H9 (cell line): ENCODE measurements around the gene LIAS. TPM values are rescaled to one million over a fixed set of nuclear protein-coding genes. Genes with fewer than 3 reads are reported as not detected.

ENCODE experiments used
- DNase-seq: peaks from one replicate; pipeline ENCODE4 v3.0.0-alpha.2; 2017
- H2AFZ ChIP-seq: one replicate; pipeline ENCODE4 v1.6.1; 2013; ENCODE audit warnings: mild to moderate bottlenecking, low read length, control low read depth, moderate library complexity
- H2AK5ac ChIP-seq: 2 replicates; pipeline ENCODE4 v1.6.1; 2013; ENCODE audit warnings: low read length, control low read depth, mixed read lengths; ENCODE audit not compliant: insufficient read length
- H2BK120ac ChIP-seq: one replicate; pipeline ENCODE4 v1.6.1; 2013; ENCODE audit warnings: low read depth, mild to moderate bottlenecking, low read length, control low read depth, inconsistent platforms; ENCODE audit not compliant: poor library complexity, severe bottlenecking
- H2BK12ac ChIP-seq: 2 replicates; pipeline ENCODE4 v1.6.1; 2013; ENCODE audit warnings: low read length, control low read depth, mixed read lengths, low read depth; ENCODE audit not compliant: insufficient read length
- H2BK15ac ChIP-seq: 2 replicates; pipeline ENCODE4 v1.6.1; 2013; ENCODE audit warnings: low read depth, low read length, control low read depth
- H2BK20ac ChIP-seq: one replicate; pipeline ENCODE4 v1.6.1; 2013; ENCODE audit warnings: low read depth, mild to moderate bottlenecking, low read length, control low read depth, inconsistent platforms; ENCODE audit not compliant: poor library complexity, severe bottlenecking
- H2BK5ac ChIP-seq: 2 replicates; pipeline ENCODE4 v1.6.1; 2013; ENCODE audit warnings: low read length, control low read depth, mixed read lengths; ENCODE audit not compliant: insufficient read length
- H3K14ac ChIP-seq: 2 replicates; pipeline ENCODE4 v1.6.1; 2013; ENCODE audit warnings: low read length, control low read depth; ENCODE audit not compliant: insufficient read depth
- H3K18ac ChIP-seq: 2 replicates; pipeline ENCODE4 v1.6.1; 2013; ENCODE audit warnings: low read depth, mild to moderate bottlenecking, mixed read lengths, low read length, control low read depth; ENCODE audit not compliant: insufficient read length
- H3K23ac ChIP-seq: 2 replicates; pipeline ENCODE4 v1.6.1; 2013; ENCODE audit warnings: low read length, control low read depth, mixed read lengths, low read depth; ENCODE audit not compliant: insufficient read length
- H3K23me2 ChIP-seq: 2 replicates; pipeline ENCODE4 v1.6.1; 2013; ENCODE audit warnings: low read depth, mild to moderate bottlenecking, mixed read lengths, low read length, control low read depth; ENCODE audit not compliant: insufficient read length, poor library complexity, severe bottlenecking
- H3K27ac ChIP-seq: 2 replicates; pipeline ENCODE4 v1.5.1; 2013; ENCODE audit warnings: low read length, control low read depth, mixed read lengths, low read depth; ENCODE audit not compliant: insufficient read length
- H3K27me3 ChIP-seq: 2 replicates; pipeline ENCODE4 v1.6.1; 2013; ENCODE audit warnings: low read length, control low read depth, inconsistent platforms; ENCODE audit not compliant: insufficient read depth
- H3K4ac ChIP-seq: 2 replicates; pipeline ENCODE4 v1.6.1; 2013; ENCODE audit warnings: low read depth, mild to moderate bottlenecking, control low read depth, inconsistent platforms, low read length, moderate library complexity
- H3K4me1 ChIP-seq: 2 replicates; pipeline ENCODE4 v1.6.1; 2013; ENCODE audit warnings: low read length, control low read depth, inconsistent platforms; ENCODE audit not compliant: insufficient read depth
- H3K4me2 ChIP-seq: 2 replicates; pipeline ENCODE4 v1.6.1; 2013; ENCODE audit warnings: low read length, control low read depth, mixed read lengths; ENCODE audit not compliant: insufficient read length, insufficient read depth
- H3K56ac ChIP-seq: 2 replicates; pipeline ENCODE4 v1.6.1; 2013; ENCODE audit warnings: low read depth, mild to moderate bottlenecking, mixed read lengths, low read length, control low read depth; ENCODE audit not compliant: insufficient read length
- H3K79me1 ChIP-seq: 2 replicates; pipeline ENCODE4 v1.6.1; 2013; ENCODE audit warnings: low read depth, mild to moderate bottlenecking, moderate library complexity, low read length, control low read depth, inconsistent platforms; ENCODE audit not compliant: insufficient read depth, poor library complexity, severe bottlenecking
- H3K79me2 ChIP-seq: 2 replicates; pipeline ENCODE4 v1.6.1; 2013; ENCODE audit warnings: low read length, control low read depth, inconsistent platforms; ENCODE audit not compliant: insufficient read depth
- H3K9ac ChIP-seq: 2 replicates; pipeline ENCODE4 v1.6.1; 2013; ENCODE audit warnings: low read length, control low read depth, mixed read lengths; ENCODE audit not compliant: insufficient read length; ENCODE audit errors: extremely low read depth
- H3K9me3 ChIP-seq: one replicate; pipeline ENCODE4 v1.6.1; 2013; ENCODE audit warnings: low read depth, low read length, inconsistent platforms; ENCODE audit not compliant: control insufficient read depth
- H3T11ph ChIP-seq: one replicate; pipeline ENCODE4 v1.6.1; 2013; ENCODE audit warnings: mild to moderate bottlenecking, low read length, control low read depth, inconsistent platforms
- H4K20me1 ChIP-seq: one replicate; pipeline ENCODE4 v1.6.1; 2013; ENCODE audit not compliant: control insufficient read depth, insufficient read length, insufficient read depth
- H4K5ac ChIP-seq: 2 replicates; pipeline ENCODE4 v1.6.1; 2013; ENCODE audit warnings: low read depth, mild to moderate bottlenecking, mixed read lengths, low read length, control low read depth; ENCODE audit not compliant: insufficient read length
- H4K8ac ChIP-seq: replicated peaks from 2 replicates; pipeline ENCODE4 v1.6.1; 2013; ENCODE audit warnings: low read length, control low read depth, mixed read lengths, low read depth; ENCODE audit not compliant: insufficient read length
- H4K91ac ChIP-seq: 2 replicates; pipeline ENCODE4 v1.6.1; 2013; ENCODE audit warnings: low read depth, mild to moderate bottlenecking, moderate library complexity, mixed read lengths, low read length, control low read depth; ENCODE audit not compliant: insufficient read length
- H3K27ac Mint-ChIP-seq, 3 experiments: 2 replicates in 2 of 3; 3 replicates in 1 of 3; pipeline ENCODE4 v1.8.0; 2020 to 2021; ENCODE audit warnings: mixed read lengths in 3 of 3, mild to moderate bottlenecking in 1 of 3, moderate library complexity in 1 of 3
- H3K27me3 Mint-ChIP-seq: 2 replicates; pipeline ENCODE4 v1.8.0; 2021; ENCODE audit warnings: low read depth, mild to moderate bottlenecking, moderate library complexity, mixed read lengths
- H3K36me3 Mint-ChIP-seq, 3 experiments: 2 replicates in 2 of 3; 3 replicates in 1 of 3; pipeline ENCODE4 v1.8.0; 2020 to 2021; ENCODE audit warnings: low read depth in 3 of 3, mixed read lengths in 3 of 3; ENCODE audit not compliant: insufficient read depth in 1 of 3
- H3K4me1 Mint-ChIP-seq, 2 experiments: 2 replicates each; pipeline ENCODE4 v1.8.0; 2020; ENCODE audit warnings: mixed read lengths in 2 of 2
- H3K4me3 Mint-ChIP-seq, 2 experiments: 2 replicates in 1 of 2; 3 replicates in 1 of 2; pipeline ENCODE4 v1.8.0; 2020 to 2021; ENCODE audit warnings: mild to moderate bottlenecking in 2 of 2, mixed read lengths in 2 of 2, moderate library complexity in 1 of 2
- H3K9me3 Mint-ChIP-seq, 2 experiments: 2 replicates in 1 of 2; 3 replicates in 1 of 2; pipeline ENCODE4 v1.8.0; 2020; ENCODE audit warnings: mild to moderate bottlenecking in 2 of 2, mixed read lengths in 2 of 2, moderate library complexity in 1 of 2
- CTCF ChIP-seq: fragments of 200-600 bp; sonication (generic); conservative IDR thresholded peaks from 3 replicates; pipeline ENCODE4 v1.8.0; 2021; ENCODE audit warnings: antibody characterized with exemption, mild to moderate bottlenecking
- WGBS: extraction: QIAGEN DNeasy Blood & Tissue Kit; methylation state at CpG from one replicate; pipeline ENCODE4 v1.1.7; 2013; ENCODE audit warnings: missing lambda C conversion rate, low lambda C conversion rate, mixed read lengths; ENCODE audit not compliant: insufficient read length; ENCODE audit errors: extremely low coverage; 5-methylcytosine and 5-hydroxymethylcytosine counted together
- total RNA-seq: library from RNA; stranded (reverse); gene quantifications from 2 replicates; pipeline ENCODE4 v1.2.1, GENCODE V29; 2021

Gene LIAS
- total RNA-seq, 1 experiment from 2014 or later = 18.5 TPM

- no peak overlapping the region for H2BK5ac ChIP-seq
- no peak overlapping the region for H2BK120ac ChIP-seq
- no peak overlapping the region for H4K5ac ChIP-seq
- Mint-ChIP-seq H3K9me3 (no peaks in the 10 kb centered on the region), H3K36me3 (peaks cover 21 to 49% (median 38%) of the 10 kb centered on the region in 3 experiments), H3K27me3 (no peaks in the 10 kb centered on the region), H3K4me1 (peaks cover 2 to 4% of the 10 kb centered on the region in 2 experiments; a peak in 1 of 4 replicates), H3K27ac (no peak overlapping the region), H3K4me3 (no peak overlapping the region)
- no peak overlapping the region for H4K8ac ChIP-seq
- H3K14ac ChIP-seq = no peak overlapping the region
- no peaks in the 10 kb centered on the region for H3K4me1 ChIP-seq
- H3K23me2 ChIP-seq = no peaks in the 10 kb centered on the region
- no peak overlapping the region for H2BK15ac ChIP-seq
- no peak overlapping the region for H2AFZ ChIP-seq
- no peak overlapping the region for H2BK12ac ChIP-seq
- no peak overlapping the region for H2BK20ac ChIP-seq
- no peak overlapping the region for H3K56ac ChIP-seq
- no peak overlapping the region for H3K4ac ChIP-seq
- no peak overlapping the region for H3K18ac ChIP-seq
- H4K20me1 ChIP-seq = no peaks in the 10 kb centered on the region
- no peak overlapping the region for H4K91ac ChIP-seq
- H2AK5ac ChIP-seq = no peak overlapping the region
- TF ChIP-seq CTCF = no peak
- H3K79me1 ChIP-seq = no peaks in the 10 kb centered on the region
- H3K9ac ChIP-seq = no peak overlapping the region
- WGBS = no CpG with 5 or more reads among the region's 3 CpGs
- H3K27ac ChIP-seq = no peak overlapping the region
- no peaks in the 10 kb centered on the region for H3K9me3 ChIP-seq
- no peaks in the 10 kb centered on the region for H3K79me2 ChIP-seq
- no peak for DNase-seq
- no peak overlapping the region for H3K23ac ChIP-seq
- H3K4me2 ChIP-seq = no peak overlapping the region
- H3T11ph ChIP-seq = no peak overlapping the region
- H3K27me3 ChIP-seq = no peaks in the 10 kb centered on the region
These were observed 13.5 kb downstream of the LIAS start for GRCh38 chr4:39472396-39472795.
